Globus pallidus (tissue), 1 donor: ENCODE results near the gene CMTM8.

Source experiments
- DNase-seq: peaks from one replicate; pipeline ENCODE4 v3.0.0-alpha.2; 2015; ENCODE audit warnings: low spot score

Gene CMTM8

DNA sequence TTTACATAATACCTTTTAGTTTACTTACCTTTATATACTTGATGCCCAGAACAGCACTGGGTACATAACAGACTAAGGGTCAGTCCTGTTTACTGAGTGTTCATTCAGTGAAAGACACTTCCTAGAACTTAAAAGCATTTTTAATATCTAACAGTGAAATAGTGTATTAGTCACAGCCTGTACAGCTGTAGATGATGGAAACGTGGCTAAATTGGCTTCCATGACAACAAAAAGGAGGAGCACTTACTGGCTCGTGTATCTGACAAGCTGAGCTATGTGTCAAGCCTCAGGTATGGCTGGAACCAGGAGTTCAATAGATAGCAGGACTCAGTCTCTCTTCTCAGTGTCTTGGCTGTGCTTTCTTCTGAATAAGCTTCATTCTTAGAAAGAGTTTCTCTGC, 40.2 kb downstream of the CMTM8 start:
- no peak for DNase-seq

DNA sequence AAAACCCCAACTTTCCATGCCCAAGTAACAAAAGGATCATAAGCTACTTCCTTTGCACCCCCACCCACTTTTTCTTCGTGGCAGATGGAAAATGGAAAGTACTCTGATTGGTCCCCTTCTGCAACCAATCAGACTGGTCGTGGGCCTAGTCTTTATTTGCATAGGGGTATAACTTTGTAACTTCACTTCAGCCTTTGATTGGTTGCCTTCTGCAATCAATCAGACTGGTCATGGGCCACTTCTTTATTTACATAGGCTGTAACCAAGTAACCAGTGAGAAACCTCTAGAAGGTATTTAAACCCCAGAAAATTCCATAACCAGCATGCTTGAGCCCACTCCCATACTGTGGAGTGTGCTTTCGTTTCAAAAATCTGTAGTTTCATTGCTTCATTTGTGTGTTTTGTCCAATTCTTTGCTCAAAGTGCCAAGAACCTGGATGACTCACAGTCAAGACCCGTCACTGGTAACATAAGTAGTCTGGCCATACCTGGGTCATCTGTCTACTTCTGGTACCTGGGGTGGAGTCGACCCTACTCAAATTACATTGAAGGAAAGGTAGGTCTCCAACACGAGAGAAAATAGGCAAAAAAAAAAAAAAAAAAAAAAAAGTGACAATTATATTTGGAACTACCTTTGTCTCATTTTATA, 41.9 kb downstream of the CMTM8 start:
- DNase-seq = no peak

DNA sequence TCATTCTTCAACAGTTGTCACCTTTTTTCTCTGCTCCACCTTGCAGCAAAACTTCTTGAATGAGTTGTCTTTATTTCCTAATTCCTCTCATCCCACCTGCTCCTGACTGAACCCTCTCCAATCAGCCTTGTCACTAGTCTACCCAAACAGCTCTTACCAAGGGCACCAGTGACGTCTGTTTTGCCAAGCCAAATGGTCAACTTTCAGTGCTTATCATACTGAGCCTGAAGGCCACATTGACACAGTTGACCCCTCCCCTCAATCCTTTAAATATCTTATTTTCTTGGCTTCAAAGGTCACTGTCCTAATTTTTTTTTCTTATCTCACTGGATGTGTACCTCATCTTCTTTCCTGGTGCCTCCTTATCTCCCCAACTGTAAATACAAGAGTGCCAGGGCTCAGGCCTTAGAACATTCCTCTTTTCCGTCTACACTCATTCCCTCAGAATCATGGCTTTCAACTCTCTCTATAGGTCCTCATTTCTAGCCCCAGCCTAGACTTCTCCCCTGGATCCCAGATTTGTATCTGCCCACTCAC, 43.2 kb downstream of the CMTM8 start:
- no peak for DNase-seq

DNA sequence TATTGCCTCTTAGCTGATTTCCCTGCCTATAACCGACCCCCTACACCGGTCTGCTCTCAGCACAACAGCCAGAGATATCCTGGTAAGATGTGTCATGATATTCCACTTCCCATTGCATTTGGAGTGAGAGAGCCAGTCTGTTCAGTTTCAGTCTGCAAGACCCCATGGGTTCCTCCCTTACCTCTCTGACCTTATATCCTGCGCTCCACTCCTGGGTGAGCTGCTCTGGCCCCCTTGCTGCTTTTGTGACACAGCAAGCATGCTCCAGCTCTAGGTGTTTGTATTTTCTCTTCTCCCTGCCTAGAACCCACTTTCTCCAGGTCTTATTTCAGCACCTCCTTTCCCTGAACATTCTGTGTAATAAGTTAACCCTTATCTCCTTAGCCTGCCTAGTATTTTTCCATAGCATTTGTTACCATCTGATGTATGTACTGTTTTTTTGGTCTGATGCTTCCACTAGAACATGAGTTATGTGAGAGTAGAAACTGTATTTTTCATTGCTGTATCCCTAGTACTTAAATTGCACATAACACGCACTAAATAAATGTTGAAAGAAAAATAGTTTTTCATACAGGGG, 44.2 kb downstream of the CMTM8 start:
- no peak for DNase-seq

DNA sequence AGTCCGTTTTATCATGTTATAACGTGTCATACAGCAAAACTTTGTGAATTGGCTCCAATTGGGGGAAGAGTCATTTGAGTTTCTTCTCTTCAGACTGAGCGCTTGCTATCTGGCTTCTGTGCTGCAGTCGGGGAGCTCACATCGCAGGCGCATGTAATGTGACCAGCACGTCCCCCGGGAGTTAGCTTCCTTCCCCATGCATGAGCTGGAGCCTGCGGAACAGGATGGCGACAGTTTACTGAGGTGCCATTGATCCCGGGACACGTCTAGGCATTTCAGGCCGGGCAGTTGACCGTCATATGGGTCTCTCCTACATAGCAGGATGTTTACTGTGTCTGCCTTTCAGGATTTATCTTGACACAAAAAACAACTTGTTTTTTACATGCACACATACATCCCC, 44.8 kb downstream of the CMTM8 start:
- DNase-seq = no peak

DNA sequence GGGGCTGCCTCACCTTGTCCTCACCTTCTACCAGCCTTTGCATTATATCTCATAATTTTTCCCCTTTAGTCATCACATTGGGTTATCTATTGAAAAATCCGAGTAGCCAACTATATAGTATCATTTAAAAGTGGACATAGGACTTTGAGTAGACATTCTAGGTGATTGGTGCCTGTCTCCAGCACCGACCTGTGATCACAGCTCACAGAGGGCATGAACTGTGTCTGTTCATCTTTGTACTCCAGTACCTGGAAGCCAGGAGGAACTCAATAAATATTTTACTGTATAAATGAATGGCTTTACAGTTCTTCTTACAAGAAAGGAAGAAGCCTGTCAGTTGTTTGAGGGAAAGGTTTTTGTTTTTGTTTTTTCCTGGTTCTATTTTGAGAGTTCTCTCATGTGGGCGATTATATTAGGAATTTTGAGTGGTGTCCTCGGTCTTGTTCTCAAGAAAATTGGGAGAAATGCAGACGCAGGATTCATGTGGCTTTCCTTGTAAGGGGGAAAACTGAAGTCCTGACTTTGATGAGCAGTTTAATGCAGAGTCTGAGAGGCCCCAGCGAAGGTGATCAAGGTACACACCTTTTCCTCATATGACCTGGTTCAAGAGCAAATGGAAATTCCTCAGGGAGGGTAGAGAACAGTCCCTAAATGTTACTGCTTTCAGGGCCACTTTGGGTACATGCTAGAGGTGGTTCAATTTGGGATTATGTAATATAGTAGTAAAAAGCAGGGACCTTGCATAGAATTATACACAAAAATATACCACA, 46.1 kb downstream of the CMTM8 start:
- DNase-seq = no peak

DNA sequence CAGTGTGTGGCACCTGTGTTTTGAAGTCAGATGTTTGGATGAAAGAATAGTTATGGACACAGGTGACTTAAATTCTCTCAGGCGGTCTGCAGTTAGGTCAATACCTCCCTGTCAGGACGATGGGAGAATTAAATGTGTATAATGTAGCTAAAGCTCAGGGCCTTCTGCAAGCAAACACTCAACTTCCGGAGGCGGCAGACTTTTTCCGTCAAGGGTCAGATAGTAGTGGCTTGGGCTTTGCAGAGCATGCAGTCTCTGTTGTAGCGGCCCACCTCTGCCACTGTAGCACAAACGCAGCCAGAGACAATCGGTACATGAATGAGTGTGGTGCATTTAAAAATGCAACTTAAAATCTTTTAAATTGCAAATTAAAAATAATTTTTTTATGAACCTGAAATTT, 47.4 kb downstream of the CMTM8 start:
- no peak for DNase-seq

DNA sequence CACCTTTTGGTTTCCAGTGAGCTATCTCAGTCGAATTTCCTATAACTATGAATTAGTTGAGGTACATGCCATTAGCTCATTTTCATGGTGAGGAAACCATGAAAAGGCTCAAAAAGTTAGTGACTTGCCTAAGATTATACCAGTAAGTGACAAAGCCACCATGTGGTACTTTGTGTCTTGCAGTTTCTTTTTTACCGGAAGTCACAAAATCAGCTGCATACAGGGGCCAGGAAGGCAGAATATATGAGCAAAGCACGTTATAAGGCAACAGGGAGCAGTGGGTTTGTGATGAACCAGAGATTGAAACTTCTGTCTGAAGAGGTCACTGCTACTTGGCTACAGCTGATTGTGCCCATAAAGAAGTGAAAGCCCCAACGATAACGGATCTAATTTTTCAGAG, 50.3 kb downstream of the CMTM8 start:
- no peak for DNase-seq

DNA sequence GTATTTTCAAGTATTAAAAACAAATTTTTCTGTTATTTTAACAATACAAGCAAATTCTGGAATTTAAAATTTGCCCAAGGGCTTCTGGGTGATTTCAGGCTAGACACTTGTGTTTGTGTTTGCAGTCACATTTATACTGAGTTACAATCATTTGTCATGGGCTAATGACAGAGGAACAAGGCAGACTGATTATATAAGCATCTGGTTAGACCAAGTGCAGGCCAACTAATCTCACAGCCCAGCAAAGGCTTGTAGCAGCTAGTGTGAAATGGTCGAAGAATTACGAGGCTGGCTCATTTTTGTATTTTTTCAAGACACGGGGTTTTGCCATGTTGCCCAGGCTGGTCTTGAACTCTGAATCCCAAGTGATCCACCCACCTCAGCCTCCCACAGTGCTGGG, 52.1 kb downstream of the CMTM8 start:
- DNase-seq = no peak

DNA sequence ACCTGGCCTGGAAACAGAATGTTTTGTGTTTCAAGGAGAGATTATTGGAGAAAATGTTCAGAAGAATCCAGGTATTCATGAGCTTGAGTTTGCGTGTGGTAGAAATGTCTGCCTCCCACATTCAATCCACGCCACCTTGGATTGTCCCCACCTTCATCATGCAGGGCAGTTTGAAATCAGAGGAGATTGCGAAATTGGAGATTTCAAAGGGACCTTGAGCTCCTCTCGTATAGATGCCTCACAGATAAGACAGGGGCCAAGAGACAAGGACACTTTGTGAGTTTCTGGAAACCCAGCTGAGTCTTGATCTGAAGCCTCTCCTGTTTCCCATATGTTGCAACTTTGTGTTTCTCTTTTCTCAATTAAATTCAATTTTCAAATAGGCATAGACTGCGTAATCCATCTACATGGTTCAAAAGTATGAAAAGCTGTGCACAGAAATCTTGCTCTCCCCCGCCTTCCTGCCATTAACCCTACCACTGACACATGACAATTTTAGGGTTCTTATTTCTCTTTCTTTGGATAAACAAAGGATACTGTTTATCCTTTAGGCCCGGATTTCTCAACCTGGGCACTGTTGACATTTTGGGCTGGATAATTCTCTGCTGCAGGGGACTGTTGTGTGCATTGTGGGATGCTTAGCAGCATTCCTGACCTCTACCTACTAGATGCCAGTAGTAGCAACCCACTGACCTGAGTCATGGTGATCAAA, 53.8 kb downstream of the CMTM8 start:
- DNase-seq = no peak

DNA sequence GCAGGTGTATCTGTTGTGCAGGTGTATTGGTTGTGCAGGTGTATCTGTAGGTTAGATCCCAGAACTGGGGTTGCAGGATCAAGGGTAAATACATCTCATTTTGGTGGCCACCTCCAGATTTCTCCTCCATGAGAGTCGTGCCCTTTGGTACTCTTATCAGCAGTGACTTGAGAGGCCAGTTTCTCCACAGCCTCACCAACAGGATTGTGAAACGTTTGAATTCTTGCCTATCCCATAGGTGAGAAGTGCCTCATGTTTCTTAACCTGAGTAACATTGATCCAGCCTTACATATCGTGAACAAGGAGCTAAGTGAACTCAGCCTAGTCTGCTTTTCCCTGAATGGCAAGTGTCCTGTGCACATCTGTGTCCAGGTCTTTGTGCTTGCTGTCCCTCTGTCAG, 55.4 kb downstream of the CMTM8 start:
- DNase-seq = no peak

DNA sequence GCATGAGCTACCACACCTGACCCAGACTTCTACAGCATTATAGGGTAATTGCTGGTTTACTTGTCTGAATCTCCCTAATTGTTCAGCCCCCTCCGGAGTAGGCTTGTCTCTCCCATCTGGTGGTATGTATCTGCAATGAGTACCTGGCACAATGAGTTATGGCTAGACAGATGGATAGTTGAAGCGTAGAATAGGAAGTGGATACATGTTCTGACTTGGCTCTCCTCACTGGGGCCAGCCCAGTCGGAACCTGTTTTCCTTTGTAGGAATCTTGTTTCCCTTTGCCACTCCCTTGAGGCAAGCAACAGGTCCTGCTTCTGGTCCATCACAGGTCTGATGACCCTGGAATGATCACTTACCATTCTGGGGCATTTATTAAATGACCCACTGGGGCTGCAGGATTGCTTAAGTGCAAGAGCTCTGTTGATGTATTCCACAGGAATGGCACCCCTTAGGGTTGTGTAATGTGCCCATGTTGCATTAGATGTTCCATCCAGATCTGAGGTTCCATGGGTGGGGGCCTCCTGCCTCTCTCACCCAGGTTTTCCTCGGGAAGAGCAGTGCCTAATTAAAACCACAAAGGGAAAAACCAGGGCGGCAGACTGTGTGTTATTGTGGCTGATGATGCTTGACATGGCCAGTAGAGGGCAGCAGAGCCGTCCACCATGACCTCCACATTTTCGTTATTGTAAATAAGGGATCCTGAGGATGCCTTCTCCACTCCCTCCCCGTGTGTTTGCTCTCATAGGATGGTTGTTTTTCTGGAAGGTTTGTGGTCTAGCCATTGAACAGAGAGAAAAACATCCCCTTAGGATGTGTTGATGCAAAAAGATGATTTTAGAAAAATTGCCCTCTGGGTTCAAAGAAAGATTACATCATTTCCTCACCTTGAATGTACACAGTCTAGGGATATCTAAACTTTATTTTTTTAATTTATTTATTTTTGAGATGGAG, 58.0 kb downstream of the CMTM8 start:
- DNase-seq = peak; percentile 43

DNA sequence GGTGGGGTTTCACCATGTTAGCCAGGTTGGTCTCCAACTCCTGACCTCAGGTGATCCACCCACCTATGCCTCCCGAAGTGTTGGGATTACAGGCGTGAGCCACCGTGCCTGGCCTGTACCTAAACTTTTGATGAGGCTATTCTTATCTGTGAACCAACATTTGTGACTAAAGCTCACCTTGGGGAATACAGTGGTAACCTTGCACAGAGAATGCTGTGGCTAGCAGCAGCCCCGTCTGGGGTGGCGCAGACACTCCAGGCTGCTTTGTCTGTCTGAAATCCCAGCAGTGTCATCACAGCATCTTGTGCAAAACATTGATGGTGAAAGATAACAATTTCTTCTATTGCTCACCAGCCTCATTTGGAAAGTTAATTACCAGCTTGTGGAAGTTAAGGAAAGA, 58.9 kb downstream of the CMTM8 start:
- no peak for DNase-seq

DNA sequence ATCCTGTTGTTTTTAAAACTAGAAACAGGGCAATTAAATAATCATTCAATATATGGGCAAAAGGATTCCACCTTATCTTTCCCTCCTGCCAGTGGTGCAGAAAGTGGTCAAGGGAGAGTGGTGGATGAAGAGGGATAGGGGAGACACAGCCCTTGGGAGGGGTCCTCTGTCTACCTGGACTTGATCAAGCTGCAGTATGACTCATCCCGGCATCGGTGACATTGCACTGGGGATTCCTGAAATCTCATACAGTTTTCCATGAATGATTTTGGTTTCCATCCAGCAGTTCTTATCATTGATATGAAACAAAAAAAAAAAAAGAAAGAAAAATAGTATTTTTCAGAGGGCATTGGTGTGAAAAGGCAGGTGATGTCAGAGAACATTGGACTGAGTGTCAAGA, 62.9 kb downstream of the CMTM8 start:
- DNase-seq = no peak

DNA sequence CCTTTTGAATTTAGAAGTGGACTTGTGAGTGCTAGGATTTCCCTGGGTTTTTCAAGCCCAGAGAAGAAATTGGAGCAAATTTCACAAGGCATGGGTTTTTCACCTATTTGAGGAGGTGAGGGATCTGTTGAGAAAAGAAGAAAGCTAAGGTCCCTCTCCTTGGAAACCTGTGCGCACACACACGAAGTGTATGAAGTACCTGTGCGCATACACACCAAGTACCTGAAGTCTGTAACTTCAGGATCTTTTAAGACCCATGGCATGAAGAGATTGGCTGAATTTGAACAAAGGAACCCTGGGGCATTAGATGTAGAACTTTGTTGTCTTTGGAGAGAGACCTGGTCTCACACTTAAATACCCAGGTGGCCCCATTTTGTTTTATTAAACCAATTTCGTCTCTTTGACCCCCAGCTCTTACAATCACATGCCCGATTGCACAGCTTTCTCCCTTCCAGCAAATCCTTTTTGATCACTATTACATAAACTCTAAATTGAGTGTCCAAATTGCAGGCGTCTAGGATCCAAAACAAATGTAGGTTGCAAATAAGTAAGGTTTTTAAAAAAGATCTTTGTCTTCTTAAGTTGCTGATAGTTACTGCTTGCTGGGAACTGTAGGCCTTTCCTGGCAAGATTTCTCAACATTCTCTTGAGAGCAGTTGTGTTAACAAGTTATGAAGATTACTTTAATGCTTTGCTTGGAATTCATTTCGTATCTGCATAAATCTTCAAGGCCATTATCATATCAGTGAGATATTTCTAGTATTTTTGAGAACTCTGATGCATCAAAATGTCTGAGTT, 64.3 kb downstream of the CMTM8 start:
- DNase-seq = no peak

DNA sequence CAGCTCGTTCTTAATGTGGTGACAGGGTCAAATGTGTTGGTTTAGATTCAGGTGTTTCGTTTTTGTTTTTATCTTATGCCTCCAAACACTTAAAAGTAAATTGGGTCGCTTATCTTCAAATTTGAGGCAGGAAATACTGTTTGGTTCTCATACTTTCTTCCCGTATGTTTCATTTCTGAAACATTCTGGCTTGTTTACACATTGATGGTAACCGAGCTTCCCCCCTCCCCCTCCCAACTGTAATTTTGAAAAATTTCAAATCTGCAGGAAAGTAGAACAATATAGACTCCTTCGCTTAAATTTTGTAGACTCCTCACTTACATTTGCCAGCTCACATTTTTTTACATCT, 64.9 kb downstream of the CMTM8 start:
- no peak for DNase-seq

DNA sequence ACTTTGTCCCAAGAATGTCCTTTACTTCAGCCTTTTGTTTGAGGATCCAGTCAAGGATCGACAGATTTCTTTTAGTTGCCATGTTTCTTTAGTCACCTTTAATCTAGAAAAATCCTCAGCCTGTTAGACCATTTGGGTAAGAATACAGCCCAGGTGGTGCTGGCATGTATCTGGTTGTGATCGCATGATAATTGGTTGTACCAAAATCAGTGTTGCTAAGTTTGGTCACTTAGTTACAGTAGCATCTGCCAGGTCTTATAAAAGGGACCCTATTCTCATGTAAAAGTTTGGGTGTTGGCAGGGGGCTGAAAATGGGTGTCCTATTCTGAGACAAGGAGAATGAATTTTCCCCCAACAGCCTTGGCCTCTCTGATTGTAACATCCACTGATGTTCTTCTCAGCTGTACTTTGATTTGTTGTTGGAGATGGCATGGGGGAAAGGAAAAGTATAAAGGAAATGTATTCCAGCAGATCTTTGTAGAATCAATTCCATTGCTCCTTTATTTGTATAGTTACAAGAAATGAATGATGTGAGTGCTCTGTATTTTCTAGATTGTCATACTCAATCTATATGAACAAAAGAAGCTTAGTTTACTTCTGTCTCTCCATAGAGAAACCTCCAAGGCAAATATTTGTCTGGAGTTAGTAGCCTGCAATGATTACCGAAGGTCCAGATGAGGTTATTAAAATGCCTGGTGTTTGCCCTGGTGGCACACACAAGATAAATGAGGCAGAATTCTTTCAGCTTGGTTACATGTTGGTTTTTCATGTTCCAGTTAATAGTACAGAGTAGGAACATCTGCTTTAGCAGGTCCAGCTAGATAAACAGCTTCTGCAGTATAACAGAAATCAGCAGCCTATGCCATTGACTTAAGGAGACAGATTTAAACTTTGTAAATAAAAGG, 65.7 kb downstream of the CMTM8 start:
- DNase-seq = no peak

DNA sequence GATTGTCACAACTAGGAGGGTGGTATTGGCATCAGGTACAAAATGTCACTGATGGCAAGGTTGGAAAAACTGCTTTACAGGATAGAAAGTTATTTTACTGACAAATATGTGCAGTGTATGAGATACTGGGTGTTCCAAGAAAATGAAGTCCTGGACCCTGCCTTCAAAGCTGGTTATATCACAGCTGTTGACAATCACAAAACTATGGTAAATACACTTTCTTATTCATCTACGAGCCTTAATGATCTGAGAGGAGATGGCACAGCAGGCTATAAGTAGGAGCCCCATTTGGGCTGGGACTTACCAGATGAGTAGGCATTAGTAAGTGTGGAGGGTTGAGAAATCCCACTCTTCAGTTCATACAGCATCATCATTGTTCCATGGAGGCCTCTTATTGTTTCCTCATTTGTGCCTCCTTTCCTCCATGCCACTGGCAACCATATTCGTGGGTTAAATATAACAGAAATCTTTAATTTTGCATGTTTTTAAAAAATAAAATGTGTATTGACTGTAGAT, 66.9 kb downstream of the CMTM8 start:
- DNase-seq = no peak

DNA sequence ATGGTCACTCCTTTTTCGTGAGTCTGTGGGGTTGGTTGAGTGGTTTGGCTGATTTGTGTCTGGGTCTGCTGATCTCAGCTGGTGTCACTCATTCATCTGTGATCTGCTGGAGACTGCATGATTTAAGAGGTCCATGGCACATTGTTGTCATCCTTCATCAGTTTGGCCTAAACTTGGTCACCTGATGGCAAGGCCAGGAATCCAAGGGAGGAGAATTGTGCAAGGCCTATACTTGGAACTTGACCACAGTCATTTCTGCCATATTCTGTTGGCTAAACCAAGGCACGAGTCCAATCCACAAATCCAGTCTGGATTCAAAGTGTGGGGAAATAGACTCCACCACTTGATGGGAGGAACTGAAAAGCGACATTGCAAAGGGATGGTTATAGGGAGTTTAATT, 67.6 kb downstream of the CMTM8 start:
- DNase-seq = no peak
